H9 (cell line): Measurements from ENCODE around the gene MELK. TPM values are rescaled to one million over a fixed set of nuclear protein-coding genes. Genes with fewer than 3 reads are reported as not detected.
A peak's percentile ranks its signal among the peaks of the same experiment; 100 is the strongest.

Source experiments
- DNase-seq: peaks from one replicate; pipeline ENCODE4 v3.0.0-alpha.2; 2017
- H2AFZ ChIP-seq: one replicate; pipeline ENCODE4 v1.6.1; 2013; ENCODE audit warnings: mild to moderate bottlenecking, low read length, control low read depth, moderate library complexity
- H2AK5ac ChIP-seq: 2 replicates; pipeline ENCODE4 v1.6.1; 2013; ENCODE audit warnings: low read length, control low read depth, mixed read lengths; ENCODE audit not compliant: insufficient read length
- H2BK120ac ChIP-seq: one replicate; pipeline ENCODE4 v1.6.1; 2013; ENCODE audit warnings: low read depth, mild to moderate bottlenecking, low read length, control low read depth, inconsistent platforms; ENCODE audit not compliant: poor library complexity, severe bottlenecking
- H2BK12ac ChIP-seq: 2 replicates; pipeline ENCODE4 v1.6.1; 2013; ENCODE audit warnings: low read length, control low read depth, mixed read lengths, low read depth; ENCODE audit not compliant: insufficient read length
- H2BK15ac ChIP-seq: 2 replicates; pipeline ENCODE4 v1.6.1; 2013; ENCODE audit warnings: low read depth, low read length, control low read depth
- H2BK20ac ChIP-seq: one replicate; pipeline ENCODE4 v1.6.1; 2013; ENCODE audit warnings: low read depth, mild to moderate bottlenecking, low read length, control low read depth, inconsistent platforms; ENCODE audit not compliant: poor library complexity, severe bottlenecking
- H2BK5ac ChIP-seq: 2 replicates; pipeline ENCODE4 v1.6.1; 2013; ENCODE audit warnings: low read length, control low read depth, mixed read lengths; ENCODE audit not compliant: insufficient read length
- H3K14ac ChIP-seq: 2 replicates; pipeline ENCODE4 v1.6.1; 2013; ENCODE audit warnings: low read length, control low read depth; ENCODE audit not compliant: insufficient read depth
- H3K18ac ChIP-seq: 2 replicates; pipeline ENCODE4 v1.6.1; 2013; ENCODE audit warnings: low read depth, mild to moderate bottlenecking, mixed read lengths, low read length, control low read depth; ENCODE audit not compliant: insufficient read length
- H3K23ac ChIP-seq: 2 replicates; pipeline ENCODE4 v1.6.1; 2013; ENCODE audit warnings: low read length, control low read depth, mixed read lengths, low read depth; ENCODE audit not compliant: insufficient read length
- H3K23me2 ChIP-seq: 2 replicates; pipeline ENCODE4 v1.6.1; 2013; ENCODE audit warnings: low read depth, mild to moderate bottlenecking, mixed read lengths, low read length, control low read depth; ENCODE audit not compliant: insufficient read length, poor library complexity, severe bottlenecking
- H3K27ac ChIP-seq: 2 replicates; pipeline ENCODE4 v1.5.1; 2013; ENCODE audit warnings: low read length, control low read depth, mixed read lengths, low read depth; ENCODE audit not compliant: insufficient read length
- H3K27me3 ChIP-seq: 2 replicates; pipeline ENCODE4 v1.6.1; 2013; ENCODE audit warnings: low read length, control low read depth, inconsistent platforms; ENCODE audit not compliant: insufficient read depth
- H3K4ac ChIP-seq: 2 replicates; pipeline ENCODE4 v1.6.1; 2013; ENCODE audit warnings: low read depth, mild to moderate bottlenecking, control low read depth, inconsistent platforms, low read length, moderate library complexity
- H3K4me1 ChIP-seq: 2 replicates; pipeline ENCODE4 v1.6.1; 2013; ENCODE audit warnings: low read length, control low read depth, inconsistent platforms; ENCODE audit not compliant: insufficient read depth
- H3K4me2 ChIP-seq: 2 replicates; pipeline ENCODE4 v1.6.1; 2013; ENCODE audit warnings: low read length, control low read depth, mixed read lengths; ENCODE audit not compliant: insufficient read length, insufficient read depth
- H3K56ac ChIP-seq: 2 replicates; pipeline ENCODE4 v1.6.1; 2013; ENCODE audit warnings: low read depth, mild to moderate bottlenecking, mixed read lengths, low read length, control low read depth; ENCODE audit not compliant: insufficient read length
- H3K79me1 ChIP-seq: 2 replicates; pipeline ENCODE4 v1.6.1; 2013; ENCODE audit warnings: low read depth, mild to moderate bottlenecking, moderate library complexity, low read length, control low read depth, inconsistent platforms; ENCODE audit not compliant: insufficient read depth, poor library complexity, severe bottlenecking
- H3K79me2 ChIP-seq: 2 replicates; pipeline ENCODE4 v1.6.1; 2013; ENCODE audit warnings: low read length, control low read depth, inconsistent platforms; ENCODE audit not compliant: insufficient read depth
- H3K9ac ChIP-seq: 2 replicates; pipeline ENCODE4 v1.6.1; 2013; ENCODE audit warnings: low read length, control low read depth, mixed read lengths; ENCODE audit not compliant: insufficient read length; ENCODE audit errors: extremely low read depth
- H3K9me3 ChIP-seq: one replicate; pipeline ENCODE4 v1.6.1; 2013; ENCODE audit warnings: low read depth, low read length, inconsistent platforms; ENCODE audit not compliant: control insufficient read depth
- H3T11ph ChIP-seq: one replicate; pipeline ENCODE4 v1.6.1; 2013; ENCODE audit warnings: mild to moderate bottlenecking, low read length, control low read depth, inconsistent platforms
- H4K20me1 ChIP-seq: one replicate; pipeline ENCODE4 v1.6.1; 2013; ENCODE audit not compliant: control insufficient read depth, insufficient read length, insufficient read depth
- H4K5ac ChIP-seq: 2 replicates; pipeline ENCODE4 v1.6.1; 2013; ENCODE audit warnings: low read depth, mild to moderate bottlenecking, mixed read lengths, low read length, control low read depth; ENCODE audit not compliant: insufficient read length
- H4K8ac ChIP-seq: replicated peaks from 2 replicates; pipeline ENCODE4 v1.6.1; 2013; ENCODE audit warnings: low read length, control low read depth, mixed read lengths, low read depth; ENCODE audit not compliant: insufficient read length
- H4K91ac ChIP-seq: 2 replicates; pipeline ENCODE4 v1.6.1; 2013; ENCODE audit warnings: low read depth, mild to moderate bottlenecking, moderate library complexity, mixed read lengths, low read length, control low read depth; ENCODE audit not compliant: insufficient read length
- H3K27ac Mint-ChIP-seq, 3 experiments: 2 replicates in 2 of 3; 3 replicates in 1 of 3; pipeline ENCODE4 v1.8.0; 2020 to 2021; ENCODE audit warnings: mixed read lengths in 3 of 3, mild to moderate bottlenecking in 1 of 3, moderate library complexity in 1 of 3
- H3K27me3 Mint-ChIP-seq: 2 replicates; pipeline ENCODE4 v1.8.0; 2021; ENCODE audit warnings: low read depth, mild to moderate bottlenecking, moderate library complexity, mixed read lengths
- H3K36me3 Mint-ChIP-seq, 3 experiments: 2 replicates in 2 of 3; 3 replicates in 1 of 3; pipeline ENCODE4 v1.8.0; 2020 to 2021; ENCODE audit warnings: low read depth in 3 of 3, mixed read lengths in 3 of 3; ENCODE audit not compliant: insufficient read depth in 1 of 3
- H3K4me1 Mint-ChIP-seq, 2 experiments: 2 replicates each; pipeline ENCODE4 v1.8.0; 2020; ENCODE audit warnings: mixed read lengths in 2 of 2
- H3K4me3 Mint-ChIP-seq, 2 experiments: 2 replicates in 1 of 2; 3 replicates in 1 of 2; pipeline ENCODE4 v1.8.0; 2020 to 2021; ENCODE audit warnings: mild to moderate bottlenecking in 2 of 2, mixed read lengths in 2 of 2, moderate library complexity in 1 of 2
- H3K9me3 Mint-ChIP-seq, 2 experiments: 2 replicates in 1 of 2; 3 replicates in 1 of 2; pipeline ENCODE4 v1.8.0; 2020; ENCODE audit warnings: mild to moderate bottlenecking in 2 of 2, mixed read lengths in 2 of 2, moderate library complexity in 1 of 2
- WGBS: extraction: QIAGEN DNeasy Blood & Tissue Kit; methylation state at CpG from one replicate; pipeline ENCODE4 v1.1.7; 2013; ENCODE audit warnings: missing lambda C conversion rate, low lambda C conversion rate, mixed read lengths; ENCODE audit not compliant: insufficient read length; ENCODE audit errors: extremely low coverage; 5-methylcytosine and 5-hydroxymethylcytosine counted together
- total RNA-seq: library from RNA; stranded (reverse); gene quantifications from 2 replicates; pipeline ENCODE4 v1.2.1, GENCODE V29; 2021
- TF ChIP-seq, protein P1 (sequence below): fragments of 200-600 bp; sonication (generic); conservative IDR thresholded peaks from 3 replicates; pipeline ENCODE4 v1.8.0; 2021; ENCODE audit warnings: antibody characterized with exemption, mild to moderate bottlenecking

Gene MELK
- total RNA-seq, 1 experiment from 2014 or later, result 43.6 TPM

DNA sequence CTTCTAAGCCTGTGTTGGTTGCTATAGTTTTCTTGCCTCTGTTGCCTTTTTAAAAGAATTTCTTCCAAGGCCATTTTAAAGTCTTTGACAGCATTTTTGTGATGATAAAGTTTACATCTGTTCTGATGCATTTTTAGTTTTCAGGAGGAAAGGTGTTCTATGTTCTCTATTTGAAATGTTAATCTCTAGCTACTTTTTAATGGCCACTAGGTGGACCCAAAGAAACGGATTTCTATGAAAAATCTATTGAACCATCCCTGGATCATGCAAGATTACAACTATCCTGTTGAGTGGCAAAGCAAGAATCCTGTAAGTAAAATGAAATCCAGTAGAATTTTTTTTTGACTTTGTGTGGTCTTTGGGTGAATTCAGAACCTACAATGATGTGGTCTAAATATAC is 60.2 kb downstream of the MELK start:
- no CpG with 5 or more reads among the region's 1 CpG for WGBS
- peaks cover 16 to 62% (median 49%) of the 10 kb centered on the region in 3 experiments; a peak in 6 of 7 replicates for H3K36me3 Mint-ChIP-seq

More for the DNA sequence above, 60.2 kb downstream of the MELK start:
- H2BK20ac ChIP-seq, result no peak overlapping the region
- no peak for DNase-seq
- no peaks in the 10 kb centered on the region for H4K20me1 ChIP-seq
- no peak overlapping the region for H3K23ac ChIP-seq
- H2BK5ac ChIP-seq, result no peak overlapping the region
- H3K79me2 ChIP-seq, result no peaks in the 10 kb centered on the region
- no peak overlapping the region for H3K14ac ChIP-seq
- no peak overlapping the region for H3K27ac Mint-ChIP-seq
- H3K4me1 Mint-ChIP-seq, result no peaks in the 10 kb centered on the region
- H2AK5ac ChIP-seq, result no peak overlapping the region
- no peak overlapping the region for H3K18ac ChIP-seq
- no peaks in the 10 kb centered on the region for H3K9me3 Mint-ChIP-seq
- no peaks in the 10 kb centered on the region for H3K23me2 ChIP-seq
- H2AFZ ChIP-seq, result no peak overlapping the region
- no peaks in the 10 kb centered on the region for H3K27me3 ChIP-seq
- H3K4me3 Mint-ChIP-seq, result no peak overlapping the region
- H4K91ac ChIP-seq, result no peak overlapping the region
- no peak overlapping the region for H3K4ac ChIP-seq
- no peaks in the 10 kb centered on the region for H3K9me3 ChIP-seq
- no peak overlapping the region for H2BK120ac ChIP-seq
- TF ChIP-seq, protein P1, sequence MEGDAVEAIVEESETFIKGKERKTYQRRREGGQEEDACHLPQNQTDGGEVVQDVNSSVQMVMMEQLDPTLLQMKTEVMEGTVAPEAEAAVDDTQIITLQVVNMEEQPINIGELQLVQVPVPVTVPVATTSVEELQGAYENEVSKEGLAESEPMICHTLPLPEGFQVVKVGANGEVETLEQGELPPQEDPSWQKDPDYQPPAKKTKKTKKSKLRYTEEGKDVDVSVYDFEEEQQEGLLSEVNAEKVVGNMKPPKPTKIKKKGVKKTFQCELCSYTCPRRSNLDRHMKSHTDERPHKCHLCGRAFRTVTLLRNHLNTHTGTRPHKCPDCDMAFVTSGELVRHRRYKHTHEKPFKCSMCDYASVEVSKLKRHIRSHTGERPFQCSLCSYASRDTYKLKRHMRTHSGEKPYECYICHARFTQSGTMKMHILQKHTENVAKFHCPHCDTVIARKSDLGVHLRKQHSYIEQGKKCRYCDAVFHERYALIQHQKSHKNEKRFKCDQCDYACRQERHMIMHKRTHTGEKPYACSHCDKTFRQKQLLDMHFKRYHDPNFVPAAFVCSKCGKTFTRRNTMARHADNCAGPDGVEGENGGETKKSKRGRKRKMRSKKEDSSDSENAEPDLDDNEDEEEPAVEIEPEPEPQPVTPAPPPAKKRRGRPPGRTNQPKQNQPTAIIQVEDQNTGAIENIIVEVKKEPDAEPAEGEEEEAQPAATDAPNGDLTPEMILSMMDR, result peak; percentile 69
- no peak overlapping the region for H3K27ac ChIP-seq
- H3K9ac ChIP-seq, result no peak overlapping the region
- H2BK15ac ChIP-seq, result no peak overlapping the region
- H3K79me1 ChIP-seq, result no peaks in the 10 kb centered on the region
- no peak overlapping the region for H4K5ac ChIP-seq
- H3K56ac ChIP-seq, result no peak overlapping the region
- H3K4me2 ChIP-seq, result no peak overlapping the region
- H2BK12ac ChIP-seq, result no peak overlapping the region
- no peak overlapping the region for H4K8ac ChIP-seq
- H3T11ph ChIP-seq, result no peak overlapping the region
- H3K27me3 Mint-ChIP-seq, result no peaks in the 10 kb centered on the region
- H3K4me1 ChIP-seq, result no peaks in the 10 kb centered on the region
